Neuronal stem cell (in vitro differentiated cells): ENCODE data around the gene WDR5.
A peak's percentile ranks its signal among the peaks of the same experiment; 100 is the strongest.

Source experiments
- DNase-seq: peaks from one replicate; pipeline ENCODE4 v3.0.0-alpha.2; 2013; ENCODE audit warnings: low spot score
- H2AFZ ChIP-seq: one replicate; pipeline ENCODE4 v1.6.1; 2013; ENCODE audit warnings: mild to moderate bottlenecking, low read length, inconsistent platforms
- H2AK5ac ChIP-seq: 2 replicates; pipeline ENCODE4 v1.6.1; 2013; ENCODE audit warnings: low read depth, mild to moderate bottlenecking, inconsistent platforms, low read length, moderate library complexity, mixed read lengths
- H2BK120ac ChIP-seq: 2 replicates; pipeline ENCODE4 v1.6.1; 2013; ENCODE audit warnings: low read depth, mild to moderate bottlenecking, inconsistent platforms, low read length, moderate library complexity, mixed read lengths
- H2BK12ac ChIP-seq: one replicate; pipeline ENCODE4 v1.6.1; 2013; ENCODE audit warnings: low read length, inconsistent platforms
- H2BK15ac ChIP-seq: 2 replicates; pipeline ENCODE4 v1.6.1; 2013; ENCODE audit warnings: mild to moderate bottlenecking, low read length, inconsistent platforms, mixed read lengths
- H2BK5ac ChIP-seq: one replicate; pipeline ENCODE4 v1.6.1; 2013; ENCODE audit warnings: inconsistent platforms, mild to moderate bottlenecking, low read length, moderate library complexity
- H3K14ac ChIP-seq: one replicate; pipeline ENCODE4 v1.6.1; 2013; ENCODE audit warnings: low read length, inconsistent platforms
- H3K18ac ChIP-seq: 2 replicates; pipeline ENCODE4 v1.6.1; 2013; ENCODE audit warnings: low read length, inconsistent platforms
- H3K23ac ChIP-seq: 2 replicates; pipeline ENCODE4 v1.6.1; 2013; ENCODE audit warnings: low read depth, mild to moderate bottlenecking, mixed read lengths, low read length, inconsistent platforms; ENCODE audit not compliant: poor library complexity
- H3K27ac ChIP-seq: replicated peaks from 3 replicates; pipeline ENCODE4 v1.5.1; 2013; ENCODE audit warnings: low read length, inconsistent platforms
- H3K27me3 ChIP-seq, 3 experiments: 2 replicates each; pipeline ENCODE4 v1.6.1; 2013; ENCODE audit warnings: low read length in 3 of 3, mild to moderate bottlenecking in 2 of 3, inconsistent platforms in 1 of 3, low read depth in 1 of 3, mixed read lengths in 1 of 3, moderate library complexity in 1 of 3; ENCODE audit not compliant: control insufficient read depth in 3 of 3, insufficient read depth in 3 of 3
- H3K36me3 ChIP-seq, 2 donors: replicated peaks in 1 of 2; 2 replicates each; pipeline ENCODE4 v1.6.1; 2013; ENCODE audit warnings: low read length in 2 of 2; ENCODE audit not compliant: control insufficient read depth in 2 of 2, insufficient read depth in 2 of 2
- H3K4ac ChIP-seq: 2 replicates; pipeline ENCODE4 v1.6.1; 2013; ENCODE audit warnings: inconsistent platforms, mild to moderate bottlenecking, low read length, moderate library complexity
- H3K4me1 ChIP-seq, 2 donors: 1 replicate in 1 of 2; 2 replicates in 1 of 2; pipeline ENCODE4 v1.6.1; 2013; ENCODE audit warnings: low read length in 2 of 2, low read depth in 1 of 2; ENCODE audit not compliant: control insufficient read depth in 2 of 2, insufficient read depth in 1 of 2
- H3K4me2 ChIP-seq: one replicate; pipeline ENCODE4 v1.6.1; 2013; ENCODE audit warnings: mild to moderate bottlenecking, low read length, inconsistent platforms; ENCODE audit not compliant: insufficient read depth, poor library complexity, severe bottlenecking
- H3K4me3 ChIP-seq, 2 donors: 2 replicates each; pipeline ENCODE4 v1.5.1; 2013; ENCODE audit warnings: low read length in 2 of 2, mild to moderate bottlenecking in 2 of 2, inconsistent platforms in 1 of 2, moderate library complexity in 1 of 2
- H3K79me1 ChIP-seq: one replicate; pipeline ENCODE4 v1.6.1; 2013; ENCODE audit warnings: low read depth, mild to moderate bottlenecking, inconsistent platforms, low read length, moderate library complexity
- H3K9ac ChIP-seq: one replicate; pipeline ENCODE4 v1.6.1; 2013; ENCODE audit warnings: mild to moderate bottlenecking, low read depth, low read length, inconsistent platforms; ENCODE audit not compliant: poor library complexity
- H3K9me3 ChIP-seq, 2 donors: replicated peaks in 1 of 2; 2 replicates each; pipeline versions ENCODE3 to v1.6.1; 2013; ENCODE audit warnings: low read length in 2 of 2, mild to moderate bottlenecking in 2 of 2, inconsistent platforms in 1 of 2, low read depth in 1 of 2, mixed read lengths in 1 of 2, moderate library complexity in 1 of 2; ENCODE audit not compliant: control insufficient read depth in 2 of 2, insufficient read depth in 1 of 2
- H4K8ac ChIP-seq: one replicate; pipeline ENCODE4 v1.6.1; 2013; ENCODE audit warnings: low read depth, mild to moderate bottlenecking, inconsistent platforms, low read length, moderate library complexity
- H4K91ac ChIP-seq: one replicate; pipeline ENCODE4 v1.6.1; 2013; ENCODE audit warnings: low read length, low read depth, mild to moderate bottlenecking, inconsistent platforms; ENCODE audit not compliant: poor library complexity
- WGBS, 2 donors: extraction: QIAGEN DNeasy Blood & Tissue Kit; methylation state at CpG; one replicate each; pipeline ENCODE4 v1.1.7; 2013; ENCODE audit warnings: missing lambda C conversion rate in 2 of 2, mixed read lengths in 1 of 2; ENCODE audit not compliant: insufficient read length in 2 of 2, insufficient replicate concordance in 1 of 2; ENCODE audit errors: extremely low coverage in 2 of 2; 5-methylcytosine and 5-hydroxymethylcytosine counted together

The WDR5 gene

GRCh38 chr9:134136118-134136995 lies 475 bp downstream of the WDR5 start:
- H3K18ac ChIP-seq: peak overlapping the region; percentile 95
- no peak overlapping the region for H4K91ac ChIP-seq
- H2BK12ac ChIP-seq: no peak overlapping the region
- H3K4me1 ChIP-seq: peaks cover 14 to 21% of the 10 kb centered on the region in 2 donors
- peak overlapping the region; percentile 82 for H2AK5ac ChIP-seq
- H3K4ac ChIP-seq: peak overlapping the region; percentile 91
- peaks cover 18% of the 10 kb centered on the region for H3K79me1 ChIP-seq
- no CpG with 5 or more reads among the region's 93 CpGs for WGBS, 2 donors
- H2BK120ac ChIP-seq: no peak overlapping the region
- H3K27ac ChIP-seq: no peak overlapping the region
- peak; percentile 24 for DNase-seq
- peaks cover 16 to 39% of the 10 kb centered on the region in 2 donors for H3K36me3 ChIP-seq
- H2BK15ac ChIP-seq: no peak overlapping the region
- no peak overlapping the region for H4K8ac ChIP-seq
- H3K4me3 ChIP-seq: peak overlapping the region; percentile 90 to 99
- H3K4me2 ChIP-seq: peak overlapping the region; percentile 95
- peak overlapping the region; percentile 99 for H3K14ac ChIP-seq
- no peaks in the 10 kb centered on the region for H3K9me3 ChIP-seq
- peak overlapping the region; percentile 100 for H3K9ac ChIP-seq
- H3K23ac ChIP-seq: peak overlapping the region; percentile 97
- H2AFZ ChIP-seq: peak overlapping the region; percentile 61
- no peaks in the 10 kb centered on the region for H3K27me3 ChIP-seq
- peak overlapping the region; percentile 85 for H2BK5ac ChIP-seq

GRCh38 chr9:134136996-134137299 lies 1.1 kb downstream of the WDR5 start:
- Histone ChIP-seq H3K79me1 (peaks cover 18% of the 10 kb centered on the region), H3K27me3 (no peaks in the 10 kb centered on the region), H3K18ac (no peak overlapping the region), H2AFZ (no peak overlapping the region), H4K91ac (no peak overlapping the region), H3K4me2 (peak overlapping the region; percentile 95), H2BK15ac (no peak overlapping the region), H2BK5ac (peak overlapping the region; percentile 85), H3K36me3 (peaks cover 19 to 45% of the 10 kb centered on the region in 2 donors), H3K14ac (no peak overlapping the region), H4K8ac (no peak overlapping the region), H3K23ac (peak overlapping the region; percentile 97), H3K4ac (no peak overlapping the region), H3K9me3 (no peaks in the 10 kb centered on the region), H3K27ac (no peak overlapping the region), H2AK5ac (no peak overlapping the region), H3K4me1 (peaks cover 13 to 17% of the 10 kb centered on the region in 2 donors), H3K9ac (peak overlapping the region; percentile 100), H2BK120ac (no peak overlapping the region), H3K4me3 (peak overlapping the region; percentile 90 to 99), H2BK12ac (no peak overlapping the region)
- no peak for DNase-seq
- WGBS, 2 donors: no CpG with 5 or more reads among the region's 7 CpGs

GRCh38 chr9:134138292-134138691 lies 2.4 kb downstream of the WDR5 start:
- no peak overlapping the region for H3K27ac ChIP-seq
- no peak overlapping the region for H3K14ac ChIP-seq
- H3K4me1 ChIP-seq: peaks cover 13 to 17% of the 10 kb centered on the region in 2 donors
- no peak overlapping the region for H2AFZ ChIP-seq
- peaks cover 18% of the 10 kb centered on the region for H3K79me1 ChIP-seq
- no peak overlapping the region for H3K18ac ChIP-seq
- peaks cover 0 to 3% of the 10 kb centered on the region in 2 donors for H3K9me3 ChIP-seq
- no peak overlapping the region for H2BK120ac ChIP-seq
- WGBS, 2 donors: no CpG with 5 or more reads among the region's 10 CpGs
- H2BK15ac ChIP-seq: no peak overlapping the region
- H4K91ac ChIP-seq: no peak overlapping the region
- H3K4me3 ChIP-seq: peak overlapping the region in 1 of 2 donors; percentile 16
- H3K27me3 ChIP-seq: no peaks in the 10 kb centered on the region
- H3K4ac ChIP-seq: no peak overlapping the region
- no peak overlapping the region for H2BK5ac ChIP-seq
- H3K36me3 ChIP-seq: peaks cover 27 to 58% of the 10 kb centered on the region in 2 donors
- H3K9ac ChIP-seq: no peak overlapping the region
- H4K8ac ChIP-seq: no peak overlapping the region
- H2AK5ac ChIP-seq: no peak overlapping the region
- no peak overlapping the region for H3K23ac ChIP-seq
- H2BK12ac ChIP-seq: no peak overlapping the region
- no peak for DNase-seq
- no peak overlapping the region for H3K4me2 ChIP-seq

GRCh38 chr9:134139081-134139480 lies 3.2 kb downstream of the WDR5 start:
- Histone ChIP-seq H2BK15ac (no peak overlapping the region), H3K18ac (no peak overlapping the region), H3K9me3 (peaks cover 0 to 3% of the 10 kb centered on the region in 2 donors), H3K14ac (no peak overlapping the region), H2BK120ac (no peak overlapping the region), H2AFZ (no peak overlapping the region), H3K4me1 (peaks cover 13 to 17% of the 10 kb centered on the region in 2 donors), H2BK5ac (no peak overlapping the region), H3K23ac (no peak overlapping the region), H3K79me1 (peaks cover 19% of the 10 kb centered on the region), H3K4ac (no peak overlapping the region), H3K27ac (no peak overlapping the region), H4K8ac (no peak overlapping the region), H3K4me2 (no peak overlapping the region), H4K91ac (no peak overlapping the region), H3K36me3 (peaks cover 31 to 63% of the 10 kb centered on the region in 2 donors), H3K4me3 (peak overlapping the region in 1 of 2 donors; percentile 60), H3K9ac (no peak overlapping the region), H2AK5ac (no peak overlapping the region), H2BK12ac (no peak overlapping the region), H3K27me3 (no peaks in the 10 kb centered on the region)
- WGBS, 2 donors: no CpG with 5 or more reads among the region's 11 CpGs
- DNase-seq: no peak
